Activated CD8-positive, alpha-beta memory T cell treated with anti-CD3 and anti-CD28 coated beads for 48 hours (primary cell): ENCODE results near the gene PPP4R1.

Source experiments
- DNase-seq, 3 experiments: peaks; one replicate each; pipeline ENCODE4 v3.0.0-alpha.2; 2020; ENCODE audit warnings: low read depth in 2 of 3, low spot score in 2 of 3

PPP4R1 gene

GRCh38 chr18:9552616-9553015 is 61.7 kb downstream of the PPP4R1 start:
- no peak for DNase-seq

GRCh38 chr18:9552191-9552590 is 62.2 kb downstream of the PPP4R1 start:
- no peak for DNase-seq

- no peak for DNase-seq
These were observed 63.9 kb downstream of the PPP4R1 start for GRCh38 chr18:9550429-9550828.

GRCh38 chr18:9549405-9549804 is 65.0 kb downstream of the PPP4R1 start:
- DNase-seq, result no peak

- no peak for DNase-seq
These were observed 66.6 kb downstream of the PPP4R1 start for GRCh38 chr18:9547782-9548181.

- DNase-seq, result no peak
These were observed 67.9 kb downstream of the PPP4R1 start for GRCh38 chr18:9546468-9546867.

- DNase-seq, result no peak
These were observed 69.3 kb downstream of the PPP4R1 start for GRCh38 chr18:9545029-9545428.

- no peak for DNase-seq
These were observed 71.4 kb downstream of the PPP4R1 start for GRCh38 chr18:9542924-9543323.

- no peak for DNase-seq
These were observed 74.4 kb downstream of the PPP4R1 start for GRCh38 chr18:9539938-9540337.

- no peak for DNase-seq
These were observed 75.1 kb downstream of the PPP4R1 start for GRCh38 chr18:9539283-9539682.

- DNase-seq, result no peak
These were observed 76.7 kb downstream of the PPP4R1 start for GRCh38 chr18:9537677-9538076.

- no peak for DNase-seq
These were observed 77.8 kb downstream of the PPP4R1 start for GRCh38 chr18:9536354-9537152.

- no peak for DNase-seq
These were observed 78.8 kb downstream of the PPP4R1 start for GRCh38 chr18:9535430-9535991.

GRCh38 chr18:9534844-9535243 is 79.5 kb downstream of the PPP4R1 start:
- no peak for DNase-seq

GRCh38 chr18:9531791-9532410 is 82.5 kb downstream of the PPP4R1 start:
- DNase-seq, result no peak

GRCh38 chr18:9530226-9531009 is 83.9 kb downstream of the PPP4R1 start:
- DNase-seq, result no peak

- no peak for DNase-seq
These were observed 87.9 kb downstream of the PPP4R1 start for GRCh38 chr18:9526458-9526857.

- DNase-seq, result no peak
These were observed 91.4 kb downstream of the PPP4R1 start for GRCh38 chr18:9522952-9523351.

GRCh38 chr18:9521770-9522169 is 92.6 kb downstream of the PPP4R1 start:
- no peak for DNase-seq

- no peak for DNase-seq
These were observed 93.7 kb downstream of the PPP4R1 start for GRCh38 chr18:9520666-9521065.

GRCh38 chr18:9519399-9519798 is 95.0 kb downstream of the PPP4R1 start:
- no peak for DNase-seq

- no peak for DNase-seq
These were observed 96.5 kb downstream of the PPP4R1 start for GRCh38 chr18:9517869-9518268.
